HG03342 (cell line): ENCODE measurements around the gene FAAP100.

ENCODE experiments used
- ATAC-seq: cut with Tn5 transposase; IDR thresholded peaks from one replicate; pipeline ENCODE4 v1.9.1; 2021; ENCODE audit warnings: mild to moderate bottlenecking, moderate library complexity; ENCODE audit not compliant: unreplicated experiment

FAAP100 gene

GRCh38 chr17:81576621-81577277 is 24.6 kb upstream of the FAAP100 start:
- ATAC-seq = no peak

- ATAC-seq = no peak
Measured at GRCh38 chr17:81575836-81576235, 23.7 kb upstream of the FAAP100 start.

- no peak for ATAC-seq
Measured at GRCh38 chr17:81574643-81574956, 22.4 kb upstream of the FAAP100 start.

GRCh38 chr17:81573794-81574642 is 21.9 kb upstream of the FAAP100 start:
- ATAC-seq = no peak

- no peak for ATAC-seq
Measured at GRCh38 chr17:81572563-81573168, 20.5 kb upstream of the FAAP100 start.

GRCh38 chr17:81570964-81571363 is 18.8 kb upstream of the FAAP100 start:
- ATAC-seq = no peak

- no peak for ATAC-seq
Measured at GRCh38 chr17:81569986-81570514, 17.9 kb upstream of the FAAP100 start.

- ATAC-seq = no peak
Measured at GRCh38 chr17:81568416-81568815, 16.3 kb upstream of the FAAP100 start.

GRCh38 chr17:81567191-81567590 is 15.0 kb upstream of the FAAP100 start:
- ATAC-seq = no peak

GRCh38 chr17:81566461-81567126 is 14.4 kb upstream of the FAAP100 start:
- ATAC-seq = no peak

- ATAC-seq = no peak
Measured at GRCh38 chr17:81565231-81565630, 13.1 kb upstream of the FAAP100 start.

- no peak for ATAC-seq
Measured at GRCh38 chr17:81564778-81565177, 12.6 kb upstream of the FAAP100 start.

GRCh38 chr17:81563861-81564586 is 11.9 kb upstream of the FAAP100 start:
- no peak for ATAC-seq

- ATAC-seq = no peak
Measured at GRCh38 chr17:81561494-81561885, 9.3 kb upstream of the FAAP100 start.

- no peak for ATAC-seq
Measured at GRCh38 chr17:81558941-81559806, 7.0 kb upstream of the FAAP100 start.

- ATAC-seq = no peak
Measured at GRCh38 chr17:81558115-81558468, 5.9 kb upstream of the FAAP100 start.

GRCh38 chr17:81557276-81558114 is 5.3 kb upstream of the FAAP100 start:
- ATAC-seq = no peak

- no peak for ATAC-seq
Measured at GRCh38 chr17:81556863-81557262, 4.7 kb upstream of the FAAP100 start.

GRCh38 chr17:81556175-81556691 is 4.1 kb upstream of the FAAP100 start:
- no peak for ATAC-seq
